K562 (cell line): ENCODE measurements around the gene SLC5A2. TPM values are rescaled to one million over a fixed set of nuclear protein-coding genes. Genes with fewer than 3 reads are reported as not detected.

Source experiments
- CBX5 ChIP-seq: IDR thresholded peaks from 2 replicates; pipeline ENCODE4 v1.6.1; 2014; ENCODE audit warnings: low read depth, borderline replicate concordance
- HDGF ChIP-seq: fragments of 450-650 bp; IDR thresholded peaks from 2 replicates; pipeline ENCODE4 v1.6.1; 2016
- HES1 ChIP-seq: fragments of 450-650 bp; IDR thresholded peaks from 2 replicates; pipeline ENCODE4 v1.6.1; 2016; ENCODE audit warnings: low read depth, mild to moderate bottlenecking, moderate library complexity
- HMBOX1 ChIP-seq: sonication (generic); IDR thresholded peaks from 2 replicates; pipeline ENCODE4 v1.6.1; 2016
- IRF1 ChIP-seq: sonication (generic); formaldehyde crosslinking; IDR thresholded peaks from 2 replicates; pipeline ENCODE4 v1.8.0; 2022; ENCODE audit warnings: missing genetic modification reagents, mild to moderate bottlenecking, borderline replicate concordance
- NFE2L1 ChIP-seq: fragments of 450-650 bp; IDR thresholded peaks from 2 replicates; pipeline ENCODE4 v1.6.1; 2016; ENCODE audit warnings: missing genetic modification characterization, low read depth, mild to moderate bottlenecking, missing compliant biosample characterization, moderate library complexity, borderline replicate concordance
- PKNOX1 ChIP-seq: fragments of 450-650 bp; IDR thresholded peaks from 2 replicates; pipeline ENCODE4 v1.6.1; 2016
- RUNX1 ChIP-seq: sonication (generic); IDR thresholded peaks from 2 replicates; pipeline ENCODE4 v1.6.1; 2016; ENCODE audit warnings: antibody characterized with exemption, low read depth
- SLC30A9 ChIP-seq: fragments of 250-450 bp; sonication (Bioruptor Pico); IDR thresholded peaks from 2 replicates; pipeline ENCODE4 v1.8.0; 2022; ENCODE audit warnings: mild to moderate bottlenecking, moderate library complexity
- STAG1 ChIP-seq: sonication (generic); formaldehyde crosslinking; IDR thresholded peaks from 2 replicates; pipeline ENCODE4 v1.5.0; 2020; ENCODE audit warnings: missing genetic modification reagents, borderline replicate concordance
- THAP7 ChIP-seq: fragments of 250-450 bp; sonication (Bioruptor Pico); IDR thresholded peaks from 2 replicates; pipeline ENCODE4 v1.5.0; 2021
- ZBTB2 ChIP-seq: fragments of 450-650 bp; IDR thresholded peaks from 2 replicates; pipeline ENCODE4 v1.6.1; 2016; ENCODE audit warnings: antibody characterized with exemption
- ZNF766 ChIP-seq: fragments of 200-800 bp; sonication (Bioruptor generic); conservative IDR thresholded peaks from 2 replicates; pipeline ENCODE4 v1.6.1; 2016; ENCODE audit warnings: missing genetic modification characterization, missing compliant biosample characterization
- polyA plus RNA-seq, 8 experiments: library from polyadenylated mRNA; depleted of rRNA in 4 of 8; stranded (reverse) in 5 of 8; unstranded in 3 of 8; fragments of >200 nt; fragmentation: Nextera tagmentation in 2 of 8; fragmentation: Illumina TruSeq in 1 of 8; extraction: Ambion mirVana in 2 of 8; extraction: Trizol in 1 of 8; gene quantifications; 2 replicates each; pipeline versions ENCODE4 v1.2.1 to v1.2.3, GENCODE V29; 2011 to 2014; ENCODE audit warnings: inconsistent platforms in 1 of 8, missing spikeins in 1 of 8
- total RNA-seq, 7 experiments: library from RNA; depleted of rRNA in 6 of 7; stranded (reverse); fragments of >200 nt in 6 of 7; fragmentation: Illumina TruSeq in 2 of 7; extraction: Trizol in 2 of 7; gene quantifications; 2 replicates each; pipeline versions ENCODE4 v1.2.1 to v1.2.3, GENCODE V29; 2011 to 2021; ENCODE audit warnings: low replicate concordance in 1 of 7

The SLC5A2 gene
- total and polyA plus RNA-seq, 9 of the 15 experiments (the other 6 are each of a cell fraction or from before 2014, with no cell fraction given): 0.07 to 2.7 (median 2.2) TPM; not detected in 6

- TF ChIP-seq THAP7 (CRISPR knock-in tag) (no peak), PKNOX1 (peak; percentile 85), RUNX1 (no peak), NFE2L1 (tag) (no peak), HDGF (no peak), CBX5 (no peak), SLC30A9 (CRISPR knock-in tag) (no peak), HES1 (no peak), STAG1 (CRISPR knock-in tag) (no peak), ZNF766 (CRISPR knock-in tag) (no peak), IRF1 (CRISPR knock-in tag) (no peak), ZBTB2 (no peak), HMBOX1 (peak; percentile 37; the same call in 1 of the 2 replicates)
These were observed 1.9 kb upstream of the SLC5A2 start (continued) for GRCh38 chr16:31480851-31481536.
